Measurements from ENCODE around the gene DCAF4.

Gene DCAF4

GRCh38 chr14:72894623-72895378 lies 31.5 kb upstream of the DCAF4 start:
- no peak for DNase-seq

- no peak for DNase-seq
Observed at GRCh38 chr14:72898448-72898847, 27.8 kb upstream of the DCAF4 start.

- no peak for DNase-seq
Observed at GRCh38 chr14:72901361-72901760, 24.9 kb upstream of the DCAF4 start.

GRCh38 chr14:72902801-72903530 lies 23.3 kb upstream of the DCAF4 start:
- no peak for DNase-seq

GRCh38 chr14:72903716-72904115 lies 22.5 kb upstream of the DCAF4 start:
- DNase-seq, result no peak

- DNase-seq, result no peak
Observed at GRCh38 chr14:72904218-72904617, 22.0 kb upstream of the DCAF4 start.

GRCh38 chr14:72904840-72905561 lies 21.3 kb upstream of the DCAF4 start:
- peak; percentile 39 to 74 for DNase-seq

GRCh38 chr14:72906316-72906715 lies 19.9 kb upstream of the DCAF4 start:
- no peak for DNase-seq

- DNase-seq, result no peak
Observed at GRCh38 chr14:72906879-72907278, 19.4 kb upstream of the DCAF4 start.

- DNase-seq, result no peak
Observed at GRCh38 chr14:72907886-72908285, 18.4 kb upstream of the DCAF4 start.

GRCh38 chr14:72909163-72909562 lies 17.1 kb upstream of the DCAF4 start:
- no peak for DNase-seq

- DNase-seq, result no peak
Observed at GRCh38 chr14:72913809-72914208, 12.5 kb upstream of the DCAF4 start.

- DNase-seq, result no peak
Observed at GRCh38 chr14:72916174-72916573, 10.1 kb upstream of the DCAF4 start.

GRCh38 chr14:72917094-72917802 lies 9.0 kb upstream of the DCAF4 start:
- no peak for DNase-seq

- DNase-seq, result no peak
Observed at GRCh38 chr14:72920008-72920407, 6.3 kb upstream of the DCAF4 start.

- no peak for DNase-seq
Observed at GRCh38 chr14:72921396-72921795, 4.9 kb upstream of the DCAF4 start.

GRCh38 chr14:72924337-72924736 lies 1.9 kb upstream of the DCAF4 start:
- DNase-seq, result no peak

- no peak for DNase-seq
Observed at GRCh38 chr14:72925171-72925759, 999 bp upstream of the DCAF4 start.

- DNase-seq, result no peak
Observed at GRCh38 chr14:72925815-72926291, 411 bp upstream of the DCAF4 start.

GRCh38 chr14:72928872-72929271 lies 2.6 kb downstream of the DCAF4 start:
- DNase-seq, result no peak

- DNase-seq, result no peak
Observed at GRCh38 chr14:72929316-72930080, 3.2 kb downstream of the DCAF4 start.

GRCh38 chr14:72932893-72933292 lies 6.6 kb downstream of the DCAF4 start:
- DNase-seq, result no peak
